GM12878 (cell line): Measurements from ENCODE around the gene HPSE.

Source experiments
- CTCF ChIP-seq, 3 experiments: IDR thresholded peaks in 2 of 3; conservative IDR thresholded peaks in 1 of 3; 2 replicates each; pipeline ENCODE4 v1.5.1; 2011; ENCODE audit warnings: low read depth in 3 of 3, low read length in 3 of 3, mild to moderate bottlenecking in 3 of 3, control low read depth in 2 of 3, moderate library complexity in 2 of 3, inconsistent platforms in 1 of 3, mixed read lengths in 1 of 3; ENCODE audit not compliant: control insufficient read depth in 2 of 3, insufficient read depth in 1 of 3; ENCODE audit errors: extremely low read depth in 1 of 3
- ESRRA ChIP-seq: IDR thresholded peaks from 2 replicates; pipeline ENCODE4 v1.6.1; 2012; ENCODE audit warnings: mild to moderate bottlenecking, low read length, improper control_type of control experiment
- GABPA ChIP-seq: IDR thresholded peaks from 2 replicates; pipeline ENCODE4 v1.6.1; 2014; ENCODE audit warnings: antibody characterized with exemption, low read depth, mild to moderate bottlenecking, inconsistent platforms
- HDAC6 ChIP-seq: fragments of 200-600 bp; sonication (generic); IDR thresholded peaks from one replicate; pipeline ENCODE4 v1.8.0; 2017; ENCODE audit warnings: antibody characterized with exemption; ENCODE audit not compliant: unreplicated experiment
- IKZF1 ChIP-seq: fragments of 450-650 bp; conservative IDR thresholded peaks from 2 replicates; pipeline ENCODE4 v1.6.1; 2017; ENCODE audit warnings: antibody characterized with exemption, mild to moderate bottlenecking
- IRF3 ChIP-seq: fragments of 450-650 bp; IDR thresholded peaks from 2 replicates; pipeline ENCODE4 v1.6.1; 2014; ENCODE audit warnings: mild to moderate bottlenecking
- MXI1 ChIP-seq: fragments of 150-350 bp; IDR thresholded peaks from 2 replicates; pipeline ENCODE4 v1.6.1; 2011; ENCODE audit warnings: low read depth, mild to moderate bottlenecking, inconsistent platforms, low read length, improper control_type of control experiment
- NRF1 ChIP-seq: conservative IDR thresholded peaks from 2 replicates; pipeline ENCODE4 v1.6.1; 2011; ENCODE audit warnings: mild to moderate bottlenecking, low read depth, low read length, improper control_type of control experiment
- PAX5 ChIP-seq: IDR thresholded peaks from 2 replicates; pipeline ENCODE4 v1.6.1; 2011; ENCODE audit warnings: low read depth, low read length, borderline replicate concordance
- POLR2A ChIP-seq: IDR thresholded peaks from 2 replicates; pipeline ENCODE4 v1.6.1; 2011; ENCODE audit warnings: low read depth, mild to moderate bottlenecking, low read length
- RELA ChIP-seq: fragments of 450-650 bp; IDR thresholded peaks from 2 replicates; pipeline ENCODE4 v1.8.0; 2014; ENCODE audit warnings: borderline replicate concordance; ENCODE audit not compliant: partially characterized antibody
- SIN3A ChIP-seq: IDR thresholded peaks from 2 replicates; pipeline ENCODE4 v1.6.1; 2012; ENCODE audit warnings: low read depth, low read length, improper control_type of control experiment
- ZNF592 ChIP-seq: fragments of 450-650 bp; IDR thresholded peaks from 2 replicates; pipeline ENCODE4 v1.6.1; 2017; ENCODE audit warnings: mild to moderate bottlenecking, moderate library complexity

DNA sequence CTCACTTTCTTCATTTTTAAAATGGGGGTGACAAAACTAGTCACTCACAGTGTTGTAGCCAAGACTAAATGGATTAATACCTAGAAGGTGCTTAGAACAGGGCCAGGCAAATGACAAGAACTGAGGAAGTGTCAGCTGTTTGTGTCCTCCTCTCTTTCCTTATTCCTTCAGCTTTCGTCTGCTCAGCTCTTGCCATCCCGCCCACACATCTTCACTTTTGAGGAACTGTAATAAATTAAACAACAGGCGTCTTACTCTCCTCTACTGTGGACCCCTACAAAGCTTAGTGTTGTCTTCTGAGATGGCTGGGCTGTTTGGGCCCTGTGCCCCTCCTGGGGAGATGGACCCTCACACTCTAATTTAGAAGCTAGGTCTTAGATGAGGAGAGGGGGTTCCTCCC, 2.7 kb downstream of the HPSE start:
- no peak for TF ChIP-seq RELA
- no peak for TF ChIP-seq MXI1
- TF ChIP-seq IKZF1 = no peak
- no peak for TF ChIP-seq CTCF (IDR thresholded peaks at IDR 0.05 in 2 of 3, conservative IDR thresholded peaks at IDR 0.05 in 1 of 3; ENCODE audit: control insufficient read depth in 2 of 3, extremely low read depth in 1 of 3, insufficient read depth in 1 of 3, low read depth in 3 of 3, low read length in 3 of 3)
- TF ChIP-seq ZNF592 = no peak
- TF ChIP-seq NRF1 = no peak
- TF ChIP-seq PAX5 = no peak
- no peak for TF ChIP-seq ESRRA
- no peak for TF ChIP-seq HDAC6
- TF ChIP-seq GABPA = no peak
- TF ChIP-seq SIN3A = no peak
- no peak for TF ChIP-seq IRF3
- no peak for TF ChIP-seq POLR2A
